Fibroblast of mammary gland (primary cell): Measurements from ENCODE around the gene SATB1.
A peak's percentile ranks its signal among the peaks of the same experiment; 100 is the strongest.

ENCODE experiments used
- DNase-seq: peaks from one replicate; pipeline ENCODE4 v3.0.0-alpha.2; 2010; ENCODE audit warnings: low read depth
- H3K4me3 ChIP-seq: 2 replicates; pipeline ENCODE4 v1.5.1; 2011; ENCODE audit warnings: low read depth, mild to moderate bottlenecking, low read length, moderate library complexity; ENCODE audit not compliant: control insufficient read depth
- CTCF ChIP-seq: conservative IDR thresholded peaks from 2 replicates; pipeline ENCODE4 v1.5.1; 2011; ENCODE audit warnings: low read depth, low read length, inconsistent platforms; ENCODE audit not compliant: control insufficient read depth, insufficient read depth

SATB1 gene

GRCh38 chr3:18431266-18431665, 6.1 kb upstream of the SATB1 start:
- no peak overlapping the region for H3K4me3 ChIP-seq
- no peak for DNase-seq
- TF ChIP-seq CTCF, result no peak

- no peak for DNase-seq
- H3K4me3 ChIP-seq, result no peak overlapping the region
- TF ChIP-seq CTCF, result no peak
Observed at GRCh38 chr3:18428991-18429745, 4.0 kb upstream of the SATB1 start.

GRCh38 chr3:18428036-18428435, 2.9 kb upstream of the SATB1 start:
- H3K4me3 ChIP-seq, result no peak overlapping the region
- DNase-seq, result no peak
- no peak for TF ChIP-seq CTCF

- no peak overlapping the region for H3K4me3 ChIP-seq
Observed at GRCh38 chr3:18426597-18427193, 1.6 kb upstream of the SATB1 start.

GRCh38 chr3:18425641-18426257, 610 bp upstream of the SATB1 start:
- no peak for TF ChIP-seq CTCF
- peak overlapping the region; percentile 69 for H3K4me3 ChIP-seq
- DNase-seq, result no peak

More at GRCh38 chr3:18426597-18427193, 1.6 kb upstream of the SATB1 start:
- no peak for DNase-seq
- TF ChIP-seq CTCF, result no peak

GRCh38 chr3:18424213-18424728, 868 bp downstream of the SATB1 start:
- H3K4me3 ChIP-seq, result peak overlapping the region; percentile 69
- no peak for TF ChIP-seq CTCF
- DNase-seq, result no peak
